Stimulated activated CD4-positive, alpha-beta T cell treated with anti-CD3 and anti-CD28 coated beads, Interleukin-4, amount 100 ng/mL, for 1 hour (primary cell): ENCODE results near the gene PKMYT1.

ENCODE experiments used
- DNase-seq: peaks from one replicate; pipeline ENCODE4 v3.0.0-alpha.2; 2020

Gene PKMYT1

GRCh38 chr16:3017794-3018506 lies 37.7 kb upstream of the PKMYT1 start, which contains the start of gene CLDN6:
CLDN6 (minus strand) TSS chr16:3018183; CDS start chr16:3016021, 2,162 bp downstream.
- peak; percentile 39 for DNase-seq

DNA sequence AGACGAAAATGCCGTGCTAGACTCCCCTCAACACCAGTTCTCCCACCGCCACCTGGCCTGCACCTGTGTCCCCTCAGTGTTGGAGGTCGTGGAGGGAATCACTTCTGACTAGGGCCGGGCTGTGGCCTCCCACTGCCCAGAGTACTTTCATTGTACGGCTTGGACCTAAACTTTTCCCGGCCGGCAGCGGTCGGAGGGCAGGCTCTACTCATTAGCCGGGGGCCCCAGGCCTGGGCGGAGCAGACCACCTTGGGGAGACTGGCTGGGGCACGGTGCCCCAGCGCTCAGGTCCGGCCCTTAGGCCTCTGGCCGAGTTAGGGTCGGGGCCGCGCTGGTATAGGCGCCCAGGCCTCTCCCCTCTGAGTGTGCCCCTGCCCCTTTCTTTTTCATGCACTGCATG lies 37.1 kb upstream of the PKMYT1 start:
- no peak for DNase-seq

DNA sequence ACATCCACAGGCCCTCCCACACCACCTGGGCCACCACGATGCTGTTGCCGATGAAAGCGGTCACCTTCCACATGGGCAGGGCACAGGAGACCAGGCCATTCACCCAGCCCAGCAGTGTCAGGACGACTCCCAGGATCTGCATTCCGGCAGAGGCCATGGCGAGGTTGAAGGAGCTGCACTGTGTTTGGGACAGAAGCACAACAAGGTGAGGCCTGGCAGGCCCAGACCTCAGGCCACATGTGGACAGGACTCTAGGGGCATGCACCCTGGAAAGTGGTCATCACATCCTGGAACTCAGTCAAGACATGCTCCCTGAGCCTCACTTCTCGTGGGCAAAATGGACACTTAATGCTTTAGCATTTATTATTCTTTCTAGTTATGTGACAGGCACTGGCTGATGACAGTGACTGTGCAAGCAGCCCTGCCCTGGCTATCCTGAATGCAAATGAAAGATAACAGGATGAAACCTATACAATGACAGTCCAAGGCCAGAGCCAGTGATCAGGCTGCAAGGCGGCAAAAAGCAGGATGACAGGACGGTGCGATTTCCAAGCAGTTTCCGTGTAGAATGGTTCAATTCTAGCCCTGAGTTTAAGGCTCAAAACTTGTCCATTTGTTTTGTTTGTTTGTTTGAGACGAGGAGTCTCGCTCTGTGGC lies 35.7 kb upstream of the PKMYT1 start:
- no peak for DNase-seq

DNA sequence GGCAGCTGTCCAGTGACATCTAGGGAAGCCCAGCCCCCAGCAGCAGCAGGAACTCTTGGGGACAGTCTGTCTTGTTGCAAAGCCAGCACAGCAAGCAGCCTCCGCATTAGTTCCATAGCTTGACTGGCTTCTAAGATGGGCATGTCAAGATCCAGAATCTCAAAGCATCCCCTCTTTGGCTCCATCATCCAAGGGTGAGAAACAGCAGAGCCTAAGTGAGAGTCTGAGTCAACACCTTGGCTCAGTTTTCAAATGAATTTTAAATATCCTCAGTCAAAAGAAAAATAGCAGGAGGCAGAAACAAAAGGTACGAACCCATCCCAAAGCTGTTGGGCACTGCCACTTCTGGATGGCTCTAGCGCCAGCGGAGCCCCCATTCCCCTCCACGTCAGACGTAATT lies 34.7 kb upstream of the PKMYT1 start:
- DNase-seq: no peak

DNA sequence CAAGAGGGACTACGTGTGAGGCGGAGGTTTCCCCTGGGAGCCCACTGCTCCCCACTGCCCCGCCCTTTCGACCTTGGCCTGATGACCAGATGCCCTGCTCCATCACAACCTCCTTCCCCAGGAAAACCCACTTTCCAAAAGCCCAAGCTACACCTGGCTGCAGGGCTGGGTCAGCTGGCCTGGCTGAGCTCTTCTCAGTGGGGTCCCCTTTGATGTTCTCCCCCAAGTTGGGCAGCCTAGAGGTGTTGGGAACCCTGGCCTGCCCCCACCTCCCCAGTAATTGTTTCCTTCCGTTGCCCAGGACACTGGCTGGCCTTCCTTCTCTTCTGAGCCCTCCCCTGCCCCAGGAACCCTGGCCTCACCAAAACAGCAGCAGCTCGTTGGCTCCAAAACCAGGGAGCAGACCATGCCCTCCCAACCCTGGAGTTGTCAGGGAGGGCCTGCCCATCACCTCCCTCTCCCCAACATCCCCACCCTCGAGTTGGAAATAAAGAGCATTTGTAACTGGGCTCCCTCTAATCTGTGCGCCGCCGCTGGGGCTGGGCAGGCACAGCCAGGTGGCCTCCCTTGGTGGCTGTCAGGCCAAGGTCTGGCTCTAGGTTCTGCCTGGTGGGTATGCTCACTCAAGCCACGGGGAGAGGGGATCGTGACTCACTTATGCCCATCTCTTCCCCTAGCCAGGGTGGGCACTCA lies 33.9 kb upstream of the PKMYT1 start:
- DNase-seq: no peak

DNA sequence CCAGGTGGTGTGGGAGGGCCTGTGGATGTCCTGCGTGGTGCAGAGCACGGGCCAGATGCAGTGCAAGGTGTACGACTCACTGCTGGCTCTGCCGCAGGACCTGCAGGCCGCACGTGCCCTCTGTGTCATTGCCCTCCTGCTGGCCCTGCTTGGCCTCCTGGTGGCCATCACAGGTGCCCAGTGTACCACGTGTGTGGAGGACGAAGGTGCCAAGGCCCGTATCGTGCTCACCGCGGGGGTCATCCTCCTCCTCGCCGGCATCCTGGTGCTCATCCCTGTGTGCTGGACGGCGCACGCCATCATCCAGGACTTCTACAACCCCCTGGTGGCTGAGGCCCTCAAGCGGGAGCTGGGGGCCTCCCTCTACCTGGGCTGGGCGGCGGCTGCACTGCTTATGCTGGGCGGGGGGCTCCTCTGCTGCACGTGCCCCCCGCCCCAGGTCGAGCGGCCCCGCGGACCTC lies 33.3 kb upstream of the PKMYT1 start:
- no peak for DNase-seq

GRCh38 chr16:3012828-3013420 lies 32.7 kb upstream of the PKMYT1 start, which contains the start of gene CLDN9:
CLDN9 (plus strand) TSS chr16:3012923; CDS start chr16:3013363, 440 bp downstream.
- DNase-seq: no peak

DNA sequence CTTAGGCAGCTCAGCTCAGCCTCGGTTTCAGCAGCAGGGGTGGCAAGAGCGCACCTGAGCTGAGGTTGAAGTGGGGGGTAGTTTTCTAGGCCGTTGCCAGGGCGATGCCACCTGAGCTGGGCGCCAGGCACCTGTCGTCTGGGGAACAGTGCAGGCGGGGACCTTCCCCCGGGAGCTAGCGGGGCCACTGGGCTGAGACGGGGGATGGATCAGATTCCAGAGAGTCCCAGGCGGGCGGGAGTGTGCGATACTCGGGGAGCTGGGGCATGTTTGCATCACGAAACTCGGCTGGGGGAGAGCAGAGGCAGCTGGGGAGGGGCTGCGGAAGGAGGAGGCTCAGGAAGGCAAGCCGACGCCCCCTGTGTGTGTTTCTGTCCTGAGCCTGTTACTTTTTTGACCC lies 32.0 kb upstream of the PKMYT1 start:
- no peak for DNase-seq

GRCh38 chr16:3010510-3010909 lies 30.3 kb upstream of the PKMYT1 start:
- no peak for DNase-seq

DNA sequence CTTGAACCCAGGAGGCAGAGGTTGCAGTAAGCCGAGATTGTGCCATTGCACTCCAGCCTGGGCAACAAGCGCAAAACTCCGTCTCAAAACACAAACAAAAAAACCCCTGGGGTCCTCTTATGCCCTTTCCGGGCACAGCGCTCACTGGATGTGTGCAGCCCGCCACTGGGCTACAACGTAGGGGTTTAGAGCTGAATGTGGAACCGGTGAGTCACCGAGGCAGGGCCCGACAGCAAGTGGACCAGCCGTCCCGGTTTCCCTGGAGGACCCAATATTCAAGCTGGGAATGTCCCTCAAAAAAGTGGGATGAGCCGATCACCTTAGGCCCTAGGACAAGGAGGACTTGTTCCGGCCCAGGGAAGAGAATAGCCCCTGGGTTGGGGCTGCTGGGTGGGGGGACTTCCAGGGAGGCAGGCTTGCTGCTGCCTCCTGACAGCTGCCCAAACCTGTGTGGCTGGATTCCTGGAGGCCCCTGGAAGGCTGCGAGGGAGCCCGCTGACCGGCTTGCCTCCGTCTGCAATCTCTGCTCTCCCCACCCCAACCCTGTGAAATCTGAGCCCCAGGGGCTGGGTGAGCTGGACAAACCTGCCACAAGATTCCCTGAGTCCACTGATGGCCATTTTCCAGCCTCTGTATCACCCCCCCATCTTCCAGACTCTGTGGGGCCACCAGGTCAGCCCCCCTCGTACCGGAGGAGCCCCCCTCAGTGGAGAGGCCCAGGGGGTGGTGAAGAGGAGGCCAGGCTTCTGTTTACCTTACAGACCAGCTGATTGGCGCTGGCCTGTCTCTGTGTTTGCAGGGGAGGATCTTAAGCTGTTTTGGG lies 29.5 kb upstream of the PKMYT1 start:
- no peak for DNase-seq

- no peak for DNase-seq
Observed at GRCh38 chr16:3008690-3009037, 28.4 kb upstream of the PKMYT1 start.

- no peak for DNase-seq
Observed at GRCh38 chr16:3007957-3008689, 27.9 kb upstream of the PKMYT1 start.

DNA sequence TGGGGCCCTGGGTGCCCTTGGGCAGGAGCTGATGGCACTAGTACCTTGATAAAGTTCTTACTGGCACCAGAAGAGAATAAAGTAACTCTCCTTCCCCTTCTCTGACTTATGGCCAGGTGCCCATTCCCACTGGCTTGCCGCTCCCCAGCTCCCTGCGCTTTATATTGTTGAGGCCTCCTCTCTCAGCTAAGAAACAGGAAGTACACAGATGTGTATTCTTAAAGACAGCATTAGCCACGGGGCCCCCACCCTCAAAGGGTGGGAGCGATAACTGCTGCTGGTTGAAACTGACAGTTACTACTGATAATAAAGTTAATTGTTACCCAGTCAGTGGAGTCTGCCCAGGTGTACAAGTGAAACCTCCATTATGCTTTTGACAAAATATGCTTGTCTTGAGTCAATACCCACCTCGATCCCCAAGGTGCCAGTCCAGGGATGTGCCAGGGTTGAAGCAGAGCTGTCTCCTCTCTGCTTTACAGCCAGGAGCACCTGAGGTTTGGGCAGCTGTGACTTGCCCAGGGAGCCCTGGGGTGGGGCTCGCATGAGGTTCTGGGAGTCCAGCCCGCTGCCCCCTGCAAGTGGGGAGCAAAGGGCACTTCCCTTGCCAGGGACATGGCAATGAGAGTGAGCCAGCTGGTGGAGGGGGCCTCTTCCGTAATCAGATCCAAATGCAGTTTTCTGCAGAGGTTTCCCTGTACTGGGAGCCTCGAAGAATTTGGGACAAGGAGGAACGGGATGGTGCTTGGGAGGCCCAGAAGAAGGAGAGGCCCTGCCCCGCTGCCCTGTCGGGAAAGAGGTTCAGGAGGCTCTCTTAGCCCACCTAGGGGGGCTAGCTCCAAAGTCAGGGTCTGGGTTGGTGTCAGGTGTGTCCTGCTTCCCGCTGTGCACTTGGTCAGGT lies 27.1 kb upstream of the PKMYT1 start:
- no peak for DNase-seq

GRCh38 chr16:3004781-3005284 lies 24.6 kb upstream of the PKMYT1 start:
- DNase-seq: no peak

DNA sequence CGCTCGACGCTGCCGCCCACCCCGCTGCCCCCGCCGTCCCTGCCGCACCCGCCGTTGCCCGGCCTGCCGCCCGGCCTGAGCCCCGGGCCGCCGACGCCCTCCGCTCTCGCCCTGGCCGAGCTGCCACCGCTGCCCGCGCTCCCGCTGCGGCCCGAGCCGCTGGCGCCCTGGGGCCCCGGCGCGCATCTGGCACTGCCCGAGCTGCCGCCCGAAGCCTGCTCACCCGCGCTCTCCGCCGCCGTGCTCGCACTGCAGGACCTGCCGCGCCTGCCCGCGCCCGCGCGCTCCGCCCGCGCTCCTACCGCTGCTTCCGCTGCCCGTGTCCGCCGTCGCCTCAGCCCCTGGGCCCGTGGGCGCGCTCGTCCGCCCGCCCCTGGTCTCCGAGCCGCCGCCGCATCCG lies 24.1 kb upstream of the PKMYT1 start:
- no peak for DNase-seq

DNA sequence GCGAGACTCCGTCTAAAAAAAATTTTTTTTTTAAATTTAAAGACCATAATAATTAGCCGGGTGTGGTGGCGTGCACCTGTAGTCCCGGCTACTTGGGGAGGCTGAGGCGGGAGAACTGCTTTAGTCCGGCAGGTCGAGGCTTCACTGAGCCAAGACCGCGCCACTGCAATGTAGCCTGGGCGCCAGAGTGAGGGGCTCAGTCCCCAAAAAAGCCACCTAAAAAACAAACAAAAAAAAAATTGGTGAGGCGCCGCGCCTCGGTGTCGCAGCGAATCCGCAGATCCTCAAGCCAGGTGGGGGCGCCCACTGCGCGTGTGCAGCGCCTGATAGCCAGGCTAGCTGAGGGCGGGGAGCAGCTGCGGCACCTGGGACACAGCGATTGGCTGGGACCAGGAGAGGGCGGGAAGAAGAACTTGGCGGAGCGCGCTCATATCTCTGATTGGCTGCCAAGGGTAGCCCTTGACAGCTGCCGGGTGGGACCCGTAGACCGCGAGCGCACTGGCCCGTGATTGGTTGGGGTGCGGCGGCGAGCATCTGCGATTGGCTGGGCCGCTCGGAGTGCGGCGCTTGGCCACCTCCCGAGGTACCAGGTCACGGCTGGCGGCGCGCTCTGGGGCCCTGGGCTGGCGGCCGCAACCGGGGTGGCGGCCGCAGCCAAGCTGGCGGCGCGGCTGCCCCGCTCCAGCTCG lies 23.5 kb upstream of the PKMYT1 start:
- peak; percentile 95 for DNase-seq

- no peak for DNase-seq
Observed at GRCh38 chr16:3001316-3001715, 21.1 kb upstream of the PKMYT1 start.

DNA sequence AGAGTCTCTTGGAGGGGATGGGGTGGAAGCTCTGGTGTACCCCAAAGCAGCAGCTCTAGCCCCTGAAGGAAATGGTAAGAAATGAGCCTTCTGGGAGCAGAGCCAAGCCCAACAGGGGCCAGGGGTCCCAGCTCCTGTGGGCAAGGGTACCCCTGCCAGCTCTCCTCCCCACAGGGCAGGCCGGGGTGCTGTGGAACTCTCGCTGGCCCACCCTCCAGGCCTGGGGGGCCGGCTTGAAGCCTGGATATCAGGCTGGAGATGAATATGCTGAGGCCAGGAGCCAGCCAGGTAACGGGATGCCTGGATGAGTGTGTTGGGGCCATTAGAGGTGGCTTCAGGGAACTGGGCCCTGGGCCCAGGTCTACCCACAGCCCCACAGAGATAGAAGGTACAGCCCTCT lies 20.3 kb upstream of the PKMYT1 start:
- no peak for DNase-seq

- DNase-seq: no peak
Observed at GRCh38 chr16:2999929-3000328, 19.7 kb upstream of the PKMYT1 start.

- DNase-seq: no peak
Observed at GRCh38 chr16:2996298-2996697, 16.1 kb upstream of the PKMYT1 start.
